IPS-18c (cell line): Measurements from ENCODE around the gene OR4Q3.
"Not testable (repeated sequence)": the region's sequence is repeated elsewhere in the genome, so short reads cannot be mapped to it uniquely, and the experiment has no call there.

Source experiments
- H3K4me3 ChIP-seq: 2 replicates; pipeline ENCODE4 v1.7.0; 2013; ENCODE audit warnings: low read depth, mild to moderate bottlenecking, low read length, moderate library complexity; ENCODE audit not compliant: insufficient read depth
- H3K9me3 ChIP-seq: one replicate; pipeline ENCODE4 v1.6.1; 2013; ENCODE audit warnings: mild to moderate bottlenecking, low read length, moderate library complexity; ENCODE audit not compliant: control insufficient read depth, insufficient read depth

The OR4Q3 gene

DNA sequence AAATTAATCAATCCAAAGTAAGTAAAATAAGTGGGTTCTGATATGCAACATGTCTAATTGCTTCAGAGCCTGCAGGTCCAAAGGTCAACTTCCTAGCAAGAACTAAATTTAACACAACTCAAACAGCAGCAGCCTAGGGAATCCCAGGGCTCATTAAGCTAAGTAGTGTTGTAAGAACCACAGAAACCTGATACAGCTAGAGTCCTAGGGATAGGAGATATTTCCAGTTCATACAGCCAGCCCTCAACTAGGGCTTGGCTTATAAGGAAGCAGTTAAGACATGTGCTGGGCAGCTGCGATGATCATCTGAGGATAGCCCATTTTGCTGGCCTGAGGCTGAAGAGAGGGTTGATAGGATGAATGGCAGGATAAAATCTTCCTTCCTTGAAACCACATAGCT lies at the start of gene OR4Q3:
Gene OR4Q3 (plus strand): TSS at position 316 of the 400 bp plus-strand sequence.
- no peak within 1 kb of the TSS for H3K4me3 ChIP-seq
- H3K9me3 ChIP-seq = peaks cover 3% of the 10 kb centered on the region

- Histone ChIP-seq H3K4me3 (no peak overlapping the region; the same call in 1 of the 2 replicates), H3K9me3 (peaks cover 13% of the 10 kb centered on the region)
These were observed 14.0 kb upstream of the OR4Q3 start for GRCh38 chr14:19729359-19729758.

DNA sequence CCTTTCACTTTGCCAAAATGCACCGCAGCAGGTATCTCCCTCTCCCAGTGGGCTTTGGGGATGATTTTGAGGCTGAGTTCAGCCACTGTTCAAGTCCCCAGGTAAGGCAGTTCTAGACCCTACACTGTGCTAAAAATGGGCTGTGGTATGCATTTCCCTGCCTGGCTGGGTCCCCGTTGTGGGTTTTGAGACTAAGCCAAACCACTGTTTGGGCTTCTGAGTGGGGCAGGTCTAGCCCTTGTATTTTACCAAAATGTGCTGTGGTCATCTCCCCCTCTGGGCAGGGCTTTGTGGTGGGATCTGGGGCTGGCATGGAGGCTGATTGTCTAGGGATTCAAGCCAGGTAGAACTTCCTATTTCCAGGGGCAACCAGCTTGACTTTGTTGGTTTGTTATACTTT lies 13.6 kb upstream of the OR4Q3 start:
- peaks cover 13% of the 10 kb centered on the region for H3K9me3 ChIP-seq

DNA sequence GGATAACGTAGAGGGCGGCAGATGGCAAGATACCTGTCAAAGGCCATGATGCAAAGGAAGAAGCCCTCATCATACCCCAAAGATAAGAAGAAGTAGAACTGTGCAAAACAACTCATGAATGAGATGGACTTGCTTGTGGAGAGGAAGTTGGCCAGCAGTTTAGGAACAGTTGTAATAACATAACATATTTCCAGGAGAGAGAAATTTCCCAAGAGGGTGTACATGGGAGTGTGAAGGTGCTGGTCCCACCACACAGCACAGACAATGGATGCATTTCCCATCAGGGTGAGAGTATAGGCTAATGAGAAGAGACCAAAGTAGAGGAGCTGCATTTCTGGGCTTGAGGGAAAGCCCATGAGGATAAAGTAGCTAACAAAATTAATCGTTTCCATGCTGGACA lies 9.5 kb upstream of the OR4Q3 start:
- not testable (repeated sequence) for H3K9me3 ChIP-seq, H3K4me3 ChIP-seq

More for the DNA sequence above, 13.6 kb upstream of the OR4Q3 start:
- H3K4me3 ChIP-seq = no peak overlapping the region

DNA sequence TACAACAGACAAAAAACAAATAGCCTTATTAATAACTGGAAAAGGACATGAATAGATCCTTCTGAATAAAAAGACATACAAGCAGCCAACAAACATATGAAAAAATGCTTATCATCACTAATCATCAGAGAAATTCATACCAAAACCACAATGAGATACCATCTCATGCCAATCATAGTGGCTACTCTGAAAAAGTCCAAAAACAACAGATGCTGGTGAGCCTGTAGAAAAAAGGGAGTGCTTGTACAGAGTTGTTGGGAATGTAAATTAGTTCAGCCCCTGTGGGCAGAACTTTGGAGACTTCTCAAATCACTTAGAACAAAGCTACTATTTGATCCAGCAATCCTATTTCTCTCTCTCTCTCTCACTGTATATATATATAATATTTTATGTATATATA lies 8.9 kb downstream of the OR4Q3 start:
- H3K4me3 ChIP-seq, H3K9me3 ChIP-seq: not testable (repeated sequence)

DNA sequence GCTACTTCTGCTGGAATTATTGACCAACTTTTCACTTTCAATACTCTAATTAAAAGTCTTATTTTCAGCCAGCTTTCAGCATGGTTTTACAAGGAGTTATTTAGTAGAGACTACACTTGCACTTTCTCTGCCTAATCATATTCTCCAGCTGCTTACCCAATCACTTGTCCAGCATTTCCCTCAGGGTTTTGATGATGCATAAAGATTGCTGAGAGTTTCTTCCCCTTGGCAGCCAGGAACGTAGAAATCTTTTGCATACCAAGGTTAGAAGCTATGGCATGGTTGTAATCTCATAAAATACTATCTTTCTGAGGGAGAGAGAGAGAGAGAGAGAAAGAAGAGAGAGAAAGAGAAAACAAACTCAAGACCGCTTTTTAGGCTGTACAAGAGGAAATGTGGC lies 10.8 kb downstream of the OR4Q3 start:
- H3K9me3 ChIP-seq = peaks cover 3% of the 10 kb centered on the region
- no peak overlapping the region for H3K4me3 ChIP-seq

- H3K9me3 ChIP-seq, H3K4me3 ChIP-seq: not testable (repeated sequence)
These were observed 28.1 kb downstream of the OR4Q3 start for GRCh38 chr14:19771491-19771890.

DNA sequence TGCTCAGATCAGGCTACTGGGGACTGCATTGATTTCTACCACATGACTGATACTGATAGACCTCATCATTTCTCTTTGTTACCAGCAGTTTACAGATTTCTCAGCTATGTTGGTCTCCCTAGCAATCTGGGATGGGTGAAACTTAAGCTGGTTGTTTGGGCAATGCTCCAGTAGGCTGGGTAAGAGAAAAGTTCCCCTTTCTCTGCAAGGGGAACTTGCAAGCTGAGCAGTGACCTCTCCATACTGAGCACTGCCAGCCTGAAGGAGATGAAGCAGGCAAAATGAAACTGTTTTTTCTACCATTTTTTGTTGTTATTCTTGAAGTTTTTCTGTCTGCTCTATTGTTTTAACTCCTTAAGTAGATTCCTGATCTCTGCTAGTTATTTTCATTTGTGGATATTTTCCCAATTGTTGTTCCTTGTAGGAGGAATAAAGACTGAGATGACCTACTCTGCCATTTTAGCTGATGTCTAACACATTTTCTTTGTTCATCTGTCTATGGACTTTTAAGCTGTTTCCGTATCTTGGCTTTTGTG lies 28.6 kb downstream of the OR4Q3 start:
- Histone ChIP-seq H3K9me3 (peaks cover 6% of the 10 kb centered on the region), H3K4me3 (no peak overlapping the region)

- H3K4me3 ChIP-seq, H3K9me3 ChIP-seq: not testable (repeated sequence)
These were observed 29.1 kb downstream of the OR4Q3 start for GRCh38 chr14:19772454-19772853.

GRCh38 chr14:19773204-19773603 lies 29.8 kb downstream of the OR4Q3 start, which contains the start of gene OR4M1:
Gene OR4M1 (plus strand): TSS chr14:19773504. CDS start chr14:19780323, 6,819 bp downstream.
- H3K9me3 ChIP-seq, H3K4me3 ChIP-seq: not testable (repeated sequence)

DNA sequence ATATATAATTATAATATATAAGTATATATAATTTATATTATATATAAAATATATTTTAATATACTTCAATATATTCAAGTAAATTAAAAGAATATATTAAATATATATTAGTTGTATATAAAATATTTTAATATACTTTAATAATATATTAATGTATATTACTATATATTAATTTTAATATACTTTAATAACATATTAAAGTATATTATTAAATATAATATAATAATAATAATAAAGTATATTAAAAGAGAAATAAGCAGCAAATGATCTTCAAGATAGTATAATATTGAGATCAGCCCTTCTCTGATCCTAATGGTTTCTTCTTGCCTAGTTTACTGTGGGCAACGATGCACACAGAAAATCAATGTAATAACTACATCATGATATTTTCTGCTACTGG lies 32.2 kb downstream of the OR4Q3 start:
- H3K9me3 ChIP-seq = peaks cover 6% of the 10 kb centered on the region
- H3K4me3 ChIP-seq = no peak overlapping the region

DNA sequence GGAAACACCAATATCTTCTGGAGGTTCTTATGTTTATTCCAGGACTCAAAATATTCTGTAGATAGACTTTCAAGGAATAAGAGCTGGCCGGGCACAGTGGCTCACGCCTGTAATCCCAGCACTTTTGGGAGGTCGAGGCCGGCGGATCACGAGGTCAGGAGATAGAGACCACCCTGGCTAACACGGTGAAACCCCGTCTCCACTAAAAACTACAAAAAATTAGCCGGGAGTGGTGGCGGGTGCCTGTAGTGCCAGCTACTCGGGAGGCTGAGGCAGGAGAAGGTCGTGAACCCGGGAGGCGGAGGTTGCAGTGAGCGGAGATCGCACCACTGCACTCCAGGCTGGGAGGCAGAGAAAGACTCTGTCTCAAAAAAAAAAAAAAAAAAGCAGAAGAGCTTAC lies 42.5 kb downstream of the OR4Q3 start:
- H3K9me3 ChIP-seq, H3K4me3 ChIP-seq: not testable (repeated sequence)

GRCh38 chr14:19787318-19787717 lies 43.9 kb downstream of the OR4Q3 start:
- H3K9me3 ChIP-seq, H3K4me3 ChIP-seq: not testable (repeated sequence)

DNA sequence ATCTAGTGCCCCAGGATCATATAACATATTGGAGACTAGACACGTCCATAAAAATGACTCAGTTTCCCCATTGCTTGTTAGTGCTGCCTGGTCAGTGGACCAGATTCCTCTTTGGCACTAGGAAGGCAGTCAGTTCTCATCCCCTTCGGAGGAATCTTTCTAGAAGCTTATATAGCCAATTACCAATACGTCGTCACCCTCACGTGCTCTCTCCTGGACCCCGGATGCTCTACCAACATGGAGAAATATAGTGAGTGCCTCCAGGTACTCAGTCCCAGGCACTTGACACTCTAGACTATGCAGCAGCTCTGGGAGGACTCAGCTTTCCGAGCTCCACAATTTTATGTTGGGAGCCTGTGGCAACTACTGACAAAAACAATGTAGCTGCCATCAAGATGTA lies 44.8 kb downstream of the OR4Q3 start:
- H3K9me3 ChIP-seq, H3K4me3 ChIP-seq: not testable (repeated sequence)

GRCh38 chr14:19796520-19797108 lies 53.2 kb downstream of the OR4Q3 start:
- not testable (repeated sequence) for H3K9me3 ChIP-seq, H3K4me3 ChIP-seq
